ENCODE measurements around the gene PBXIP1.

GRCh38 chr1:154972213-154972516 lies 16.3 kb upstream of the PBXIP1 start:
- TF ChIP-seq POLR2A (IDR thresholded peaks at IDR 0.05) (no peak), CTCF (IDR thresholded peaks at IDR 0.05) (no peak)

All from heart left ventricle (tissue), 13 donors.